Esophagus muscularis mucosa (tissue), 4 donors: ENCODE measurements around the gene KCNQ4. TPM values are rescaled to one million over a fixed set of nuclear protein-coding genes. Genes with fewer than 3 reads are reported as not detected.

ENCODE experiments used
- DNase-seq: peaks from one replicate; pipeline ENCODE4 v3.0.0-alpha.2; 2017; ENCODE audit errors: extremely low spot score
- H3K27ac ChIP-seq, 4 donors: fragments of 200-600 bp; sonication (generic); replicated peaks in 1 of 4; 1 replicate in 3 of 4; 2 replicates in 1 of 4; pipeline ENCODE4 v1.5.1; 2016 to 2019; ENCODE audit warnings: mild to moderate bottlenecking in 1 of 4
- H3K27me3 ChIP-seq, 4 donors: fragments of 200-600 bp; sonication (generic); one replicate each; pipeline versions ENCODE4 v1.5.1 to v1.6.0; 2016 to 2019
- H3K36me3 ChIP-seq, 4 donors: fragments of 200-600 bp; sonication (generic); one replicate each; pipeline ENCODE4 v1.5.1; 2016 to 2019
- H3K4me1 ChIP-seq, 4 donors: fragments of 200-600 bp; sonication (generic); one replicate each; pipeline ENCODE4 v1.5.1; 2016 to 2019
- H3K4me3 ChIP-seq, 4 donors: fragments of 200-600 bp; sonication (generic); 1 replicate in 2 of 4; 2 replicates in 2 of 4; pipeline ENCODE4 v1.5.1; 2016 to 2019; ENCODE audit warnings: mild to moderate bottlenecking in 4 of 4, moderate library complexity in 1 of 4
- H3K9me3 ChIP-seq, 4 donors: fragments of 200-600 bp; sonication (generic); 1 replicate in 3 of 4; 2 replicates in 1 of 4; pipeline ENCODE4 v1.5.1; 2016 to 2019
- EP300 ChIP-seq: sonication (generic); formaldehyde crosslinking; IDR thresholded peaks from one replicate; pipeline ENCODE4 v1.6.1; 2017; ENCODE audit warnings: antibody characterized with exemption
- POLR2A ChIP-seq: fragments of 450-650 bp; IDR thresholded peaks from one replicate; pipeline ENCODE4 v1.6.1; 2017; ENCODE audit warnings: antibody characterized with exemption, moderate library complexity, mild to moderate bottlenecking, low read depth
- POLR2AphosphoS5 ChIP-seq, 2 donors: sonication (generic); formaldehyde crosslinking; IDR thresholded peaks; one replicate each; pipeline ENCODE4 v1.6.1; 2017; ENCODE audit warnings: antibody characterized with exemption in 2 of 2
- WGBS: methylation state at CpG from one replicate; pipeline ENCODE4 v1.1.5; 2018; 5-methylcytosine and 5-hydroxymethylcytosine counted together
- intact Hi-C: fragments of 100-400 bp; cut with DNase I; formaldehyde crosslinking; loops from one replicate; pipeline ENCODE4 v1.15.1; 2023
- total RNA-seq, 4 donors: library from RNA; depleted of rRNA; stranded (reverse); fragments of >200 nt; gene quantifications; one replicate each; pipeline versions ENCODE4 v1.1.0 to v1.2.1, GENCODE V29; 2016
- TF ChIP-seq, protein P1 (sequence below), 3 experiments: fragments of 200-600 bp in 2 of 3; fragments of 450-650 bp in 1 of 3; sonication (generic) in 2 of 3; IDR thresholded peaks; one replicate each; pipeline ENCODE4 v1.5.1; 2017 to 2019; ENCODE audit warnings: antibody characterized with exemption in 3 of 3, mild to moderate bottlenecking in 2 of 3, moderate library complexity in 1 of 3

The KCNQ4 gene
- total RNA-seq, 4 donors from 2014 or later: 9.3 to 22.0 (median 17.1) TPM

DNA sequence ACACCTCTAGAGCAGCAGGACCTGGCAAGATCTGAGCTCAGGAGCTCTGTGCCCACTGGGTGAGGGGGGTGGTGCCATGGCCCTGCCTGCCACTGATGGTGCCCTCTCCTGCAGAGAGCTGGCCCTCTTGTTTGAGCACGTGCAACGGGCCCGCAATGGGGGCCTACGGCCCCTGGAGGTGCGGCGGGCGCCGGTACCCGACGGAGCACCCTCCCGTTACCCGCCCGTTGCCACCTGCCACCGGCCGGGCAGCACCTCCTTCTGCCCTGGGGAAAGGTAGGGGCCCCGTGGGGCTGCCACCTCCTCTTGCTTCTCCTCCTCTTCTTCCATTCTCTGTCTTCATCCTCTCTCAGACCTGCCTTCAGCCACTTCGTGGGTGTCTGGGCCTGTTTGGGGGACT lies 40.4 kb downstream of the KCNQ4 start:
- Histone ChIP-seq H3K9me3 (no peaks in the 10 kb centered on the region), H3K36me3 (peaks cover 0 to 29% (median 9%) of the 10 kb centered on the region in 4 donors), H3K27ac (peak overlapping the region; percentile 52 to 79 (median 66)), H3K4me1 (peaks cover 11 to 73% (median 54%) of the 10 kb centered on the region in 4 donors), H3K27me3 (no peaks in the 10 kb centered on the region), H3K4me3 (no peak overlapping the region)
- no peak for DNase-seq
- intact Hi-C loops: no loop called here
- TF ChIP-seq, protein P1, sequence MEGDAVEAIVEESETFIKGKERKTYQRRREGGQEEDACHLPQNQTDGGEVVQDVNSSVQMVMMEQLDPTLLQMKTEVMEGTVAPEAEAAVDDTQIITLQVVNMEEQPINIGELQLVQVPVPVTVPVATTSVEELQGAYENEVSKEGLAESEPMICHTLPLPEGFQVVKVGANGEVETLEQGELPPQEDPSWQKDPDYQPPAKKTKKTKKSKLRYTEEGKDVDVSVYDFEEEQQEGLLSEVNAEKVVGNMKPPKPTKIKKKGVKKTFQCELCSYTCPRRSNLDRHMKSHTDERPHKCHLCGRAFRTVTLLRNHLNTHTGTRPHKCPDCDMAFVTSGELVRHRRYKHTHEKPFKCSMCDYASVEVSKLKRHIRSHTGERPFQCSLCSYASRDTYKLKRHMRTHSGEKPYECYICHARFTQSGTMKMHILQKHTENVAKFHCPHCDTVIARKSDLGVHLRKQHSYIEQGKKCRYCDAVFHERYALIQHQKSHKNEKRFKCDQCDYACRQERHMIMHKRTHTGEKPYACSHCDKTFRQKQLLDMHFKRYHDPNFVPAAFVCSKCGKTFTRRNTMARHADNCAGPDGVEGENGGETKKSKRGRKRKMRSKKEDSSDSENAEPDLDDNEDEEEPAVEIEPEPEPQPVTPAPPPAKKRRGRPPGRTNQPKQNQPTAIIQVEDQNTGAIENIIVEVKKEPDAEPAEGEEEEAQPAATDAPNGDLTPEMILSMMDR (IDR thresholded peaks at IDR 0.05): no peak
- TF ChIP-seq POLR2A (no peak), EP300 (no peak), POLR2AphosphoS5 (IDR thresholded peaks at IDR 0.05) (no peak)
- 93% methylated on average over 4 of the region's 17 CpGs for WGBS

DNA sequence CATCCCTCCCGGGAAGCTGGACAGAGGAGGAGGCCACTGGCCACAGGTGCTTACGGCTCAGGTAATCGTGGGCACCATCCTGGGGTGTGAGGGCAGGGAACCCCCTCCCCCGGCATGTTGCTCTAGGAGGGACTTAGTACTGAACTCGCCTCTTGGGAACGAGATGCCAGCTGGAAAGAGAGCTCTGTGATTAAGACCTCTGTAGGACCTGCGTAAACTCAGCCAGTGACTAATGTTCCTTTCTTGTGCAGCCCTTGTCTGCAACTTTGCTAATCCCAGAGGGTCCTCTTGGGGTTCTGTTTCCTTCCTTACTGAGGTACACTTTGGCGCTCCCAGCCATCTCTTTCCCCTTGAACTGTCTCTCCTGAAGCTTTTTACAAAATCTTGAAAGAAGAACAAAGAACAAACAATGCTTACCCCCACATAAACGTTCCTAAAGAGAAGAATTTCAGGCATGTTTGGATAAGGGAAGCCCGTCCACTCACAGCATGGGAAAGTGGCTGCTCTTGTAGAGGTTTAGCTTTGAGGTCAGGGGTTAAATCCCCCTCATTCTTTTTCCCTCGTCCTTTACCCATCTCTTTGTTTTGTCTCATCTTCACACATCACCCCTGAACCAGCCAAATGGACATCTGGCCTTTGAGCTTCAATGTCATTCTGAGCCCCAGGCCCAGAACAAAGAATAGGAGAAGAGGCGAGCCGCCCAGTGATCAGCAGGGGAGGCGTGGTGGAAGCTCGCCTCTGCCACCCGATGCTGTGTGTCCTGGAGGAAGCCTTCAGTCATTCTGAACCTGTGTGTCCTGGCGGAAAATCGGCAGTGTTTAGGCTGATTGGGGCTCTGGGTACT lies 41.2 kb downstream of the KCNQ4 start:
- TF ChIP-seq, protein P1 (IDR thresholded peaks at IDR 0.05): no peak
- TF ChIP-seq POLR2A (no peak), POLR2AphosphoS5 (IDR thresholded peaks at IDR 0.05) (no peak), EP300 (no peak)
- 50% methylated on average over 16 of the region's 18 CpGs for WGBS
- no peaks in the 10 kb centered on the region for H3K9me3 ChIP-seq
- intact Hi-C loops: no loop called here
- no peak for DNase-seq
- H3K4me3 ChIP-seq: no peak overlapping the region
- H3K27ac ChIP-seq: peak overlapping the region; percentile 52 to 79 (median 66)
- peaks cover 11 to 65% (median 52%) of the 10 kb centered on the region in 4 donors for H3K4me1 ChIP-seq
- H3K27me3 ChIP-seq: no peaks in the 10 kb centered on the region
- H3K36me3 ChIP-seq: peaks cover 0 to 22% (median 5%) of the 10 kb centered on the region in 4 donors

DNA sequence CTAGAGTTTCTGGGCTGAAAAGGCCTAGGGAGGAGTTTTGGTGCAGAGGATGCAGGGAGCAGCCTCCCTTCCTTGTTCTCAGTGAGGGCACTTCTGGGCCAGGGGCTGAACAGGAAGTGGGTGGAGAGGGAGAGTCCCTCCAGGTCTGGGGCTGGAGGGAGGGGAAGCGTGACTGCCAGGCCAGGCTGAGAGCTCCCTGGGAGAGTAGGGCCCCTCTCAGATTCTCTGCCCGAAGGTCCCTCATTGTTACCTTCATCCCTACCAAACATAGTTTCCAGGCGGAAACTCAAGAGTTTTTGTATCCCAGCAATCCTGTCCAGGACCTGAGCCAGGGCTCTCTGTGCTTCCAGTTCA lies 41.8 kb downstream of the KCNQ4 start:
- TF ChIP-seq POLR2A (no peak), POLR2AphosphoS5 (IDR thresholded peaks at IDR 0.05) (no peak), EP300 (no peak)
- TF ChIP-seq, protein P1 (IDR thresholded peaks at IDR 0.05): no peak
- H3K9me3 ChIP-seq: no peaks in the 10 kb centered on the region
- peaks cover 0 to 16% (median 6%) of the 10 kb centered on the region in 4 donors for H3K36me3 ChIP-seq
- intact Hi-C loops: no loop called here
- no peak overlapping the region for H3K4me3 ChIP-seq
- 72% methylated on average over 3 of the region's 3 CpGs for WGBS
- DNase-seq: no peak
- no peaks in the 10 kb centered on the region for H3K27me3 ChIP-seq
- H3K27ac ChIP-seq: peak overlapping the region; percentile 52 to 79 (median 66)
- peaks cover 11 to 59% (median 47%) of the 10 kb centered on the region in 4 donors for H3K4me1 ChIP-seq

DNA sequence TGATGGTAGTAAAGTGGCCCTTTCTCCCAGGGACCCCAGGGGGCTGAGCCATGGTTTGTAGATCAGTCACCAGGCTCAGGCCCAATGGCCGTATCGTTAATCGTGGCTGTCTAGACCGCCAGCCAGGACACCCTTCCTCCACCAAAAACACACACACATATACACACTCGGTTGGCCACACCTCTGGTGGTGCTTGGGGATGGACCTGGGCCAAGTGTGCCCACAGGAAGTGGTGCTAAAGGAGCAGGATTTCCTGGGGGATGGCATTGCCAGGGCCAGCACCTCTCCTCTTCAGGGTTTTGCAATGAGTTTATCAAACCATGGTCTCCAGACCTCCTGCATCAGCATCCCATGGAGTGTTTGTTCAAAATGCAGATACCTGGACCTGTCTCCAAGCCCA lies 42.4 kb downstream of the KCNQ4 start:
- intact Hi-C loops: no loop called here
- WGBS: no CpG with 5 or more reads among the region's 5 CpGs
- TF ChIP-seq POLR2A (no peak), POLR2AphosphoS5 (IDR thresholded peaks at IDR 0.05) (no peak), EP300 (no peak)
- TF ChIP-seq, protein P1 (IDR thresholded peaks at IDR 0.05): no peak
- Histone ChIP-seq H3K4me1 (peaks cover 11 to 53% (median 41%) of the 10 kb centered on the region in 4 donors), H3K36me3 (peaks cover 0 to 17% (median 7%) of the 10 kb centered on the region in 4 donors), H3K4me3 (no peak overlapping the region), H3K9me3 (no peaks in the 10 kb centered on the region), H3K27me3 (no peaks in the 10 kb centered on the region), H3K27ac (peak overlapping the region in 3 of 4 donors; percentile 52 to 79 (median 64))
- DNase-seq: no peak
